ENCODE results near the gene PJVK. TPM values are rescaled to one million over a fixed set of nuclear protein-coding genes. Genes with fewer than 3 reads are reported as not detected.

PJVK gene
- total and polyA plus RNA-seq, 2 of the 4 experiments (the other 2 are of a cell fraction) = 0.72 to 2.4 TPM

DNA sequence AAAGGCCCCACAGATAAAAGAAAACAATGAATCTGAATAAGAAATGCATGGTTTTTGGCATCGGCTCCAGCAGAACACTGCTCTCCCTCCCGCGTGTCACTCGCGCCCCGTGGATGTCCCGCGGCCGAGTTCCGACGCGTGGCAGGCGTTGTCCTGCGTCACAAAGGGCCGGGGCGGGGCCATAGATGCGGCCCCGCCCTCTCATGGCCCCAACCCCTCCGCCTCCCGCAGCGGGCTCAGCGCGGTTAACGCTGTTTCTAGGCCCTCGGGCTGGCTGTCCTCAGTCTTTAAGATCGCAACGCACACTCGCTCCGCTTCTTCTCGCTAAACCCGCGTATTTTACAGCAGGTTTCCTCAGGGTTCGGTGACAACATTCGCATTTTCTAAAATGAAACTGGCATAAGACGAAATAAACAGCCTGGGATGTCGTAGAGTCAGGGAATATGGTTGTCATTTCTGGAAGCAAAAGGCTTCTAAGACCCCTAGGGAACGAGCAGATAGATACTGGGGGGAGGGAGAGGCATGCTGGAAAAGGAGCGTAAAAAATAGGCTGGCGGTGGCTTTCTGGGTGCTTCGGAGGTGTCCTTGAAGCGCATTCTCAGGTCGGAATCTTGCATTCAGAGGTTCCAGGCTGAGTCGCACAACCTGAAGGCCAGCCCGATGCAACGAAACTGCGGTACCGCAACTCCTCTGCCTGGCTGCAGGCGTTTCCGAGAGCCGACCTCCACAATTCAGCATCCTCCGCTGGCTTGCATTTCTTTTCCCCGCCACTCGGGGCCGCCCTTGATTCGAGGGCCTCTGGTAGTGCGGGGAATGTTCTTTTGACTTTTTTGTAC lies 27.5 kb downstream of the PJVK start, which contains the start of gene FKBP7:
TSS of gene FKBP7 (minus strand) at position 162 of the 836 bp plus-strand sequence. CDS start at position 61, 101 bp downstream.
- Histone ChIP-seq H3K36me3 (ENCODE audit: control insufficient read depth, insufficient read depth, low read length) (no peaks in the 10 kb centered on the region), H3K14ac (replicated peaks; ENCODE audit: low read depth, low read length) (peak within 1 kb of the TSS; percentile 99), H2AK5ac (ENCODE audit: low read depth, low read length) (no peak within 1 kb of the TSS; the same call in 1 of the 2 replicates), H2BK5ac (ENCODE audit: low read depth, low read length, poor library complexity, severe bottlenecking) (peak within 1 kb of the TSS; percentile 95), H4K8ac (ENCODE audit: low read depth in 2 of 2, low read length in 2 of 2) (peak within 1 kb of the TSS; percentile 92 to 98), H3K4me2 (ENCODE audit: low read depth, low read length) (peak within 1 kb of the TSS; percentile 87), H2AK9ac (replicated peaks; ENCODE audit: low read depth, low read length, poor library complexity) (peak within 1 kb of the TSS; percentile 45), H3K27ac (ENCODE audit: insufficient read depth, low read length) (peak within 1 kb of the TSS; percentile 91), H3K9me1 (ENCODE audit: insufficient read depth, low read length) (peaks cover 6% of the 10 kb centered on the region; the same call in 1 of the 2 replicates), H3K23ac (ENCODE audit: low read depth, low read length) (peak within 1 kb of the TSS; percentile 93), H4K91ac (ENCODE audit: insufficient read depth, low read depth, low read length) (peak within 1 kb of the TSS; percentile 89), H2AFZ (replicated peaks; ENCODE audit: low read length, poor library complexity) (peak within 1 kb of the TSS; percentile 92), H3K18ac (ENCODE audit: low read depth, low read length) (peak within 1 kb of the TSS; percentile 93), H2BK120ac (ENCODE audit: low read depth, low read length) (peak within 1 kb of the TSS; percentile 85), H3K4ac (ENCODE audit: low read depth, low read length) (peak within 1 kb of the TSS; percentile 91), H3K9ac (ENCODE audit: low read depth, low read length) (peak within 1 kb of the TSS; percentile 94), H3K4me1 (ENCODE audit: control insufficient read depth, insufficient read depth, low read length) (peaks cover 7% of the 10 kb centered on the region), H4K20me1 (ENCODE audit: insufficient read depth, low read length) (peaks cover 16% of the 10 kb centered on the region; the same call in 1 of the 2 replicates), H2BK15ac (ENCODE audit: low read depth, low read length) (peak within 1 kb of the TSS; percentile 5; the same call in 1 of the 3 replicates), H3K4me3 (ENCODE audit: insufficient read depth, low read depth, low read length) (peak within 1 kb of the TSS; percentile 83), H4K5ac (ENCODE audit: low read depth, low read length) (peak within 1 kb of the TSS; percentile 84), H3K27me3 (ENCODE audit: control insufficient read depth, insufficient read depth, low read length) (no peaks in the 10 kb centered on the region), H2BK20ac (ENCODE audit: low read depth, low read length) (peak within 1 kb of the TSS; percentile 76; the same call in 1 of the 2 replicates), H3K56ac (ENCODE audit: extremely low read depth, insufficient read depth, low read length) (peak within 1 kb of the TSS; percentile 96), H3K79me1 (ENCODE audit: low read depth in 1 of 2, low read length in 2 of 2) (peaks cover 13 to 39% of the 10 kb centered on the region in 2 experiments), H3K9me3 (ENCODE audit: control insufficient read depth, insufficient read depth, low read length) (no peaks in the 10 kb centered on the region)
- POLR2A ChIA-PET (ENCODE audit: unreplicated experiment) = no interaction called here
- intact Hi-C loops (cut with micrococcal nuclease) (loop anchor here (1.0 kb wide), 1 partner anchor 27 kb away; the partner anchor contains the start of genes PJVK and PRKRA), in situ Hi-C loops (cut with MboI; ENCODE audit: low sequenced_read_pairs) (no loop called here), dilution Hi-C loops (cut with HindIII; ENCODE audit: low sequenced_read_pairs, unreplicated experiment) (no loop called here)
- BruUV-seq (replicated peaks) = no TSS peak
- WGBS, 2 experiments (ENCODE audit: extremely low coverage in 2 of 2, insufficient read length in 1 of 2) = 14% methylated on average over 6 of the region's 56 CpGs; no CpG with 5 or more reads in 1 of the 2 experiments
- TF ChIP-seq MAZ (IDR thresholded peaks at IDR 0.05; ENCODE audit: borderline replicate concordance, low read depth, low read length) (peak; percentile 76), CHD1 (IDR thresholded peaks at IDR 0.05; ENCODE audit: low read depth, low read length) (no peak), RAD21 (IDR thresholded peaks at IDR 0.05; ENCODE audit: low read length) (peak; percentile 47), POLR2A (IDR thresholded peaks at IDR 0.05; ENCODE audit: low read depth, low read length) (peak; percentile 84), FOS (IDR thresholded peaks at IDR 0.05; ENCODE audit: low read depth, low read length) (no peak), RFX5 (IDR thresholded peaks at IDR 0.05; ENCODE audit: low read depth, low read length) (no peak), RCOR1 (IDR thresholded peaks at IDR 0.05; ENCODE audit: insufficient replicate concordance, low read length) (peak; percentile 66), CEBPB (IDR thresholded peaks at IDR 0.05; ENCODE audit: low read depth, low read length) (no peak), MXI1 (IDR thresholded peaks at IDR 0.05; ENCODE audit: borderline replicate concordance, low read depth, low read length) (peak; percentile 87; the same call in 1 of the 2 replicates), BHLHE40 (IDR thresholded peaks at IDR 0.05; ENCODE audit: low read depth, low read length) (0 out of 2 replicates have a peak, but pooled peaks have one; percentile 3)
- TF ChIP-seq, protein P1, sequence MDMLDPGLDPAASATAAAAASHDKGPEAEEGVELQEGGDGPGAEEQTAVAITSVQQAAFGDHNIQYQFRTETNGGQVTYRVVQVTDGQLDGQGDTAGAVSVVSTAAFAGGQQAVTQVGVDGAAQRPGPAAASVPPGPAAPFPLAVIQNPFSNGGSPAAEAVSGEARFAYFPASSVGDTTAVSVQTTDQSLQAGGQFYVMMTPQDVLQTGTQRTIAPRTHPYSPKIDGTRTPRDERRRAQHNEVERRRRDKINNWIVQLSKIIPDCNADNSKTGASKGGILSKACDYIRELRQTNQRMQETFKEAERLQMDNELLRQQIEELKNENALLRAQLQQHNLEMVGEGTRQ (IDR thresholded peaks at IDR 0.05; ENCODE audit: low read depth, low read length) = 0 out of 2 replicates have a peak, but pooled peaks have one; percentile 18
- TF ChIP-seq, protein P2, sequence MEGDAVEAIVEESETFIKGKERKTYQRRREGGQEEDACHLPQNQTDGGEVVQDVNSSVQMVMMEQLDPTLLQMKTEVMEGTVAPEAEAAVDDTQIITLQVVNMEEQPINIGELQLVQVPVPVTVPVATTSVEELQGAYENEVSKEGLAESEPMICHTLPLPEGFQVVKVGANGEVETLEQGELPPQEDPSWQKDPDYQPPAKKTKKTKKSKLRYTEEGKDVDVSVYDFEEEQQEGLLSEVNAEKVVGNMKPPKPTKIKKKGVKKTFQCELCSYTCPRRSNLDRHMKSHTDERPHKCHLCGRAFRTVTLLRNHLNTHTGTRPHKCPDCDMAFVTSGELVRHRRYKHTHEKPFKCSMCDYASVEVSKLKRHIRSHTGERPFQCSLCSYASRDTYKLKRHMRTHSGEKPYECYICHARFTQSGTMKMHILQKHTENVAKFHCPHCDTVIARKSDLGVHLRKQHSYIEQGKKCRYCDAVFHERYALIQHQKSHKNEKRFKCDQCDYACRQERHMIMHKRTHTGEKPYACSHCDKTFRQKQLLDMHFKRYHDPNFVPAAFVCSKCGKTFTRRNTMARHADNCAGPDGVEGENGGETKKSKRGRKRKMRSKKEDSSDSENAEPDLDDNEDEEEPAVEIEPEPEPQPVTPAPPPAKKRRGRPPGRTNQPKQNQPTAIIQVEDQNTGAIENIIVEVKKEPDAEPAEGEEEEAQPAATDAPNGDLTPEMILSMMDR (conservative IDR thresholded peaks at IDR 0.05; ENCODE audit: low read depth, low read length) = peak; percentile 62
- TF ChIP-seq, protein P3, sequence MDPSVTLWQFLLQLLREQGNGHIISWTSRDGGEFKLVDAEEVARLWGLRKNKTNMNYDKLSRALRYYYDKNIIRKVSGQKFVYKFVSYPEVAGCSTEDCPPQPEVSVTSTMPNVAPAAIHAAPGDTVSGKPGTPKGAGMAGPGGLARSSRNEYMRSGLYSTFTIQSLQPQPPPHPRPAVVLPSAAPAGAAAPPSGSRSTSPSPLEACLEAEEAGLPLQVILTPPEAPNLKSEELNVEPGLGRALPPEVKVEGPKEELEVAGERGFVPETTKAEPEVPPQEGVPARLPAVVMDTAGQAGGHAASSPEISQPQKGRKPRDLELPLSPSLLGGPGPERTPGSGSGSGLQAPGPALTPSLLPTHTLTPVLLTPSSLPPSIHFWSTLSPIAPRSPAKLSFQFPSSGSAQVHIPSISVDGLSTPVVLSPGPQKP (IDR thresholded peaks at IDR 0.05; ENCODE audit: borderline replicate concordance, low read depth, low read length) = no peak
- CTCF ChIA-PET = no interaction called here
- peak; percentile 77 for DNase-seq
- peak; percentile 69 for ATAC-seq (ENCODE audit: low read depth)
